ENCODE results near the gene SLC49A3.

DNA sequence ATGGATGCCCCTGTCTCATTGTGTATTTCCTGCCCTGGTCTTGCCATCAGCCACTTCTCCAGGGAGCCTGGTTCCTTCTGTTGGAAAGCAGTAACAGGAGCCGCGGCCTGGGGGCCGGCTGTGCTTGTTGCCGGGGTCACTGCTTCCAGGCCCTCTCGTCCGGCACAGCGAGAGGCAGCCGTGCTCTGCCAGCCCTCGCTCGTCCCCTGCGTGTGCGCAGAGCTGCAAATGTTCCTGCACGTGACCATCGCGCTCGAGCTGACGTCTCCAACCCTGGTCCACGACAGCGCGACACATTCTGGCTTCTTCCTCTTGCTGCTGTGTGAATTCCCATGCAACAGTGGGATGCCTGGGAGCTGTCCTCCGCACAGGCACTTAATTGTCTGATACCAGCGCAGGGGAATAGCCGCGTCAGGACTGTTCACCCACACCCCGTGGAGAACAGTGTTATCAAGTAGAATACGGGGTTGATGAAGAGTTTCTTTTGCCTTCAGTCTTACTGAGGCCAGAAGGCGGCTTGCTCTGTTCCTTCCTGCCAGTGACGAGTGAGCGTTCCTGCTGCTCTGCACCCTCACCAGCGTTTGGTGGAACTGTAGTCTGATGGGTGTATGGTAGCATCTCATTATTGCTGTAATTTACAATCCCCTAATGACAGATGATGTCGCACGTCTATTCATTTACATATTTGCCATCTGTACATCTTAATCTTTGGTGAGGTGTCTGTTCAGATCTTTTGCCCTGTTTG, 51.2 kb downstream of the SLC49A3 start:
- TF ChIP-seq SIN3A (IDR thresholded peaks at IDR 0.05; ENCODE audit: borderline replicate concordance, insufficient read depth, low read length) (no peak), POLR2AphosphoS5 (IDR thresholded peaks at IDR 0.05; ENCODE audit: low read depth, low read length) (no peak), TAF1 (IDR thresholded peaks at IDR 0.05; ENCODE audit: borderline replicate concordance, insufficient read depth, low read length) (no peak), FOXP2 (optimal IDR thresholded peaks at IDR 0.05; ENCODE audit: borderline replicate concordance, extremely low read depth, extremely low read length, insufficient read depth) (no peak)
- TF ChIP-seq, protein P1, sequence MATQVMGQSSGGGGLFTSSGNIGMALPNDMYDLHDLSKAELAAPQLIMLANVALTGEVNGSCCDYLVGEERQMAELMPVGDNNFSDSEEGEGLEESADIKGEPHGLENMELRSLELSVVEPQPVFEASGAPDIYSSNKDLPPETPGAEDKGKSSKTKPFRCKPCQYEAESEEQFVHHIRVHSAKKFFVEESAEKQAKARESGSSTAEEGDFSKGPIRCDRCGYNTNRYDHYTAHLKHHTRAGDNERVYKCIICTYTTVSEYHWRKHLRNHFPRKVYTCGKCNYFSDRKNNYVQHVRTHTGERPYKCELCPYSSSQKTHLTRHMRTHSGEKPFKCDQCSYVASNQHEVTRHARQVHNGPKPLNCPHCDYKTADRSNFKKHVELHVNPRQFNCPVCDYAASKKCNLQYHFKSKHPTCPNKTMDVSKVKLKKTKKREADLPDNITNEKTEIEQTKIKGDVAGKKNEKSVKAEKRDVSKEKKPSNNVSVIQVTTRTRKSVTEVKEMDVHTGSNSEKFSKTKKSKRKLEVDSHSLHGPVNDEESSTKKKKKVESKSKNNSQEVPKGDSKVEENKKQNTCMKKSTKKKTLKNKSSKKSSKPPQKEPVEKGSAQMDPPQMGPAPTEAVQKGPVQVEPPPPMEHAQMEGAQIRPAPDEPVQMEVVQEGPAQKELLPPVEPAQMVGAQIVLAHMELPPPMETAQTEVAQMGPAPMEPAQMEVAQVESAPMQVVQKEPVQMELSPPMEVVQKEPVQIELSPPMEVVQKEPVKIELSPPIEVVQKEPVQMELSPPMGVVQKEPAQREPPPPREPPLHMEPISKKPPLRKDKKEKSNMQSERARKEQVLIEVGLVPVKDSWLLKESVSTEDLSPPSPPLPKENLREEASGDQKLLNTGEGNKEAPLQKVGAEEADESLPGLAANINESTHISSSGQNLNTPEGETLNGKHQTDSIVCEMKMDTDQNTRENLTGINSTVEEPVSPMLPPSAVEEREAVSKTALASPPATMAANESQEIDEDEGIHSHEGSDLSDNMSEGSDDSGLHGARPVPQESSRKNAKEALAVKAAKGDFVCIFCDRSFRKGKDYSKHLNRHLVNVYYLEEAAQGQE (IDR thresholded peaks at IDR 0.05; ENCODE audit: insufficient read depth in 1 of 2, low read depth in 2 of 2, low read length in 2 of 2) = no peak

Measured in PFSK-1 (cell line).